HG03460 (cell line): ENCODE data around the gene PHACTR1.

Source experiments
- ATAC-seq: cut with Tn5 transposase; IDR thresholded peaks from one replicate; pipeline ENCODE4 v1.9.1; 2021; ENCODE audit not compliant: unreplicated experiment

The PHACTR1 gene

GRCh38 chr6:13248584-13248985 lies 532.0 kb downstream of the PHACTR1 start:
- no peak for ATAC-seq

- no peak for ATAC-seq
Measured at GRCh38 chr6:13248994-13249393, 532.4 kb downstream of the PHACTR1 start.

GRCh38 chr6:13249817-13250216 lies 533.2 kb downstream of the PHACTR1 start:
- ATAC-seq, result no peak

GRCh38 chr6:13250703-13251102 lies 534.1 kb downstream of the PHACTR1 start:
- ATAC-seq, result no peak

- no peak for ATAC-seq
Measured at GRCh38 chr6:13251242-13251641, 534.7 kb downstream of the PHACTR1 start.

- no peak for ATAC-seq
Measured at GRCh38 chr6:13252790-13253189, 536.2 kb downstream of the PHACTR1 start.

- no peak for ATAC-seq
Measured at GRCh38 chr6:13253272-13253671, 536.7 kb downstream of the PHACTR1 start.

- no peak for ATAC-seq
Measured at GRCh38 chr6:13256266-13257001, 539.9 kb downstream of the PHACTR1 start.

GRCh38 chr6:13259393-13259792 lies 542.8 kb downstream of the PHACTR1 start:
- ATAC-seq, result no peak

GRCh38 chr6:13260101-13260598 lies 543.6 kb downstream of the PHACTR1 start:
- no peak for ATAC-seq

- ATAC-seq, result peak; percentile 25
Measured at GRCh38 chr6:13260831-13261230, 544.3 kb downstream of the PHACTR1 start.

- peak; percentile 64 for ATAC-seq
Measured at GRCh38 chr6:13261464-13261994, 545.0 kb downstream of the PHACTR1 start.

- ATAC-seq, result no peak
Measured at GRCh38 chr6:13262302-13263230, 546.0 kb downstream of the PHACTR1 start.

- ATAC-seq, result no peak
Measured at GRCh38 chr6:13263669-13264068, 547.1 kb downstream of the PHACTR1 start.

- ATAC-seq, result no peak
Measured at GRCh38 chr6:13267142-13267651, 550.6 kb downstream of the PHACTR1 start.

- no peak for ATAC-seq
Measured at GRCh38 chr6:13268913-13269518, 552.4 kb downstream of the PHACTR1 start.

- peak; percentile 66 for ATAC-seq
Measured at GRCh38 chr6:13272131-13273046, 555.8 kb downstream of the PHACTR1 start.

GRCh38 chr6:13273202-13273930 lies 556.8 kb downstream of the PHACTR1 start:
- no peak for ATAC-seq
